SIG-M5 treated with dmso at 0.1 percent for 504 hours (cell line): Measurements from ENCODE around the gene KIF2C.
"Not testable (repeated sequence)": the region's sequence is repeated elsewhere in the genome, so short reads cannot be mapped to it uniquely, and the experiment has no call there.

Source experiments
- DNase-seq: peaks from one replicate; lab custom pipeline; 2025; ENCODE audit not compliant: unreplicated experiment; lab: John Stamatoyannopoulos, UW

The KIF2C gene

GRCh38 chr1:44810101-44810761, 70.6 kb downstream of the KIF2C start:
- no peak for DNase-seq

GRCh38 chr1:44810762-44811105, 71.1 kb downstream of the KIF2C start:
- DNase-seq = not testable (repeated sequence)

GRCh38 chr1:44811234-44811633, 71.6 kb downstream of the KIF2C start:
- DNase-seq = no peak

- DNase-seq = no peak
Observed at GRCh38 chr1:44812822-44813543, 73.3 kb downstream of the KIF2C start.

- not testable (repeated sequence) for DNase-seq
Observed at GRCh38 chr1:44815926-44816325, 76.3 kb downstream of the KIF2C start.

- no peak for DNase-seq
Observed at GRCh38 chr1:44817307-44817706, 77.7 kb downstream of the KIF2C start.
